Measurements from ENCODE around the gene CDHR3.

DNA sequence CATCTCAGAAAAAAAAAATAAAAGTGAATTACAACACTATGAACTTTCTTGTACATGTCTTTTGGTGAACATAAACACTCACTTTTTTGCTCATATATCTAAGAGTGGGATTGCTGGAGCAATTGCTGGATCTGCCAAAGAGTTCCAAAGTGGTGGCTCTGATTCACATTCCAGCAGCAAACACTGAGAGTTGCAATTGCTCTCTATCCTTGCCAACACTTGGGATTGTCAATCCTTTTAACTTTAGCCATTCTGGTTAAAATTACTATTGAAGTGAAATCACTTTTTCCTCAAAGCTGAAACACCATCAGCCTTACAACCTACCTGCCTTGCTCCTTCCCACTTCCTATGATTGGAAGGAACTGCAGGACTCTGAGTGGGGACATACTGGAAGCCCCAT lies 70.7 kb downstream of the CDHR3 start:
- TF ChIP-seq, protein P1, sequence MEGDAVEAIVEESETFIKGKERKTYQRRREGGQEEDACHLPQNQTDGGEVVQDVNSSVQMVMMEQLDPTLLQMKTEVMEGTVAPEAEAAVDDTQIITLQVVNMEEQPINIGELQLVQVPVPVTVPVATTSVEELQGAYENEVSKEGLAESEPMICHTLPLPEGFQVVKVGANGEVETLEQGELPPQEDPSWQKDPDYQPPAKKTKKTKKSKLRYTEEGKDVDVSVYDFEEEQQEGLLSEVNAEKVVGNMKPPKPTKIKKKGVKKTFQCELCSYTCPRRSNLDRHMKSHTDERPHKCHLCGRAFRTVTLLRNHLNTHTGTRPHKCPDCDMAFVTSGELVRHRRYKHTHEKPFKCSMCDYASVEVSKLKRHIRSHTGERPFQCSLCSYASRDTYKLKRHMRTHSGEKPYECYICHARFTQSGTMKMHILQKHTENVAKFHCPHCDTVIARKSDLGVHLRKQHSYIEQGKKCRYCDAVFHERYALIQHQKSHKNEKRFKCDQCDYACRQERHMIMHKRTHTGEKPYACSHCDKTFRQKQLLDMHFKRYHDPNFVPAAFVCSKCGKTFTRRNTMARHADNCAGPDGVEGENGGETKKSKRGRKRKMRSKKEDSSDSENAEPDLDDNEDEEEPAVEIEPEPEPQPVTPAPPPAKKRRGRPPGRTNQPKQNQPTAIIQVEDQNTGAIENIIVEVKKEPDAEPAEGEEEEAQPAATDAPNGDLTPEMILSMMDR (IDR thresholded peaks at IDR 0.05), result no peak
- TF ChIP-seq, protein P2, sequence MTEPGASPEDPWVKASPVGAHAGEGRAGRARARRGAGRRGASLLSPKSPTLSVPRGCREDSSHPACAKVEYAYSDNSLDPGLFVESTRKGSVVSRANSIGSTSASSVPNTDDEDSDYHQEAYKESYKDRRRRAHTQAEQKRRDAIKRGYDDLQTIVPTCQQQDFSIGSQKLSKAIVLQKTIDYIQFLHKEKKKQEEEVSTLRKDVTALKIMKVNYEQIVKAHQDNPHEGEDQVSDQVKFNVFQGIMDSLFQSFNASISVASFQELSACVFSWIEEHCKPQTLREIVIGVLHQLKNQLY (CRISPR knock-in tag; IDR thresholded peaks at IDR 0.05), result no peak
- TF ChIP-seq NFE2L1 (CRISPR knock-in tag; IDR thresholded peaks at IDR 0.05) (no peak), TCF7 (CRISPR knock-in tag; IDR thresholded peaks at IDR 0.05; ENCODE audit: low read depth) (no peak), NFYB (CRISPR knock-in tag; conservative IDR thresholded peaks at IDR 0.05; ENCODE audit: low read depth) (no peak), EMX1 (CRISPR knock-in tag; IDR thresholded peaks at IDR 0.05) (no peak), ATF1 (CRISPR knock-in tag; IDR thresholded peaks at IDR 0.05) (no peak), CBFB (CRISPR knock-in tag; IDR thresholded peaks at IDR 0.05; ENCODE audit: low read depth) (no peak), SOX15 (CRISPR knock-in tag; IDR thresholded peaks at IDR 0.05) (no peak), SMAD4 (CRISPR knock-in tag; IDR thresholded peaks at IDR 0.05) (no peak), ZNF138 (CRISPR knock-in tag; conservative IDR thresholded peaks at IDR 0.05) (no peak), TP53 (CRISPR knock-in tag; IDR thresholded peaks at IDR 0.05) (no peak)
- TF ChIP-seq, protein P3, sequence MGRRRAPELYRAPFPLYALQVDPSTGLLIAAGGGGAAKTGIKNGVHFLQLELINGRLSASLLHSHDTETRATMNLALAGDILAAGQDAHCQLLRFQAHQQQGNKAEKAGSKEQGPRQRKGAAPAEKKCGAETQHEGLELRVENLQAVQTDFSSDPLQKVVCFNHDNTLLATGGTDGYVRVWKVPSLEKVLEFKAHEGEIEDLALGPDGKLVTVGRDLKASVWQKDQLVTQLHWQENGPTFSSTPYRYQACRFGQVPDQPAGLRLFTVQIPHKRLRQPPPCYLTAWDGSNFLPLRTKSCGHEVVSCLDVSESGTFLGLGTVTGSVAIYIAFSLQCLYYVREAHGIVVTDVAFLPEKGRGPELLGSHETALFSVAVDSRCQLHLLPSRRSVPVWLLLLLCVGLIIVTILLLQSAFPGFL (CRISPR knock-in tag; IDR thresholded peaks at IDR 0.05; ENCODE audit: borderline replicate concordance), result no peak
- TF ChIP-seq, protein P4, sequence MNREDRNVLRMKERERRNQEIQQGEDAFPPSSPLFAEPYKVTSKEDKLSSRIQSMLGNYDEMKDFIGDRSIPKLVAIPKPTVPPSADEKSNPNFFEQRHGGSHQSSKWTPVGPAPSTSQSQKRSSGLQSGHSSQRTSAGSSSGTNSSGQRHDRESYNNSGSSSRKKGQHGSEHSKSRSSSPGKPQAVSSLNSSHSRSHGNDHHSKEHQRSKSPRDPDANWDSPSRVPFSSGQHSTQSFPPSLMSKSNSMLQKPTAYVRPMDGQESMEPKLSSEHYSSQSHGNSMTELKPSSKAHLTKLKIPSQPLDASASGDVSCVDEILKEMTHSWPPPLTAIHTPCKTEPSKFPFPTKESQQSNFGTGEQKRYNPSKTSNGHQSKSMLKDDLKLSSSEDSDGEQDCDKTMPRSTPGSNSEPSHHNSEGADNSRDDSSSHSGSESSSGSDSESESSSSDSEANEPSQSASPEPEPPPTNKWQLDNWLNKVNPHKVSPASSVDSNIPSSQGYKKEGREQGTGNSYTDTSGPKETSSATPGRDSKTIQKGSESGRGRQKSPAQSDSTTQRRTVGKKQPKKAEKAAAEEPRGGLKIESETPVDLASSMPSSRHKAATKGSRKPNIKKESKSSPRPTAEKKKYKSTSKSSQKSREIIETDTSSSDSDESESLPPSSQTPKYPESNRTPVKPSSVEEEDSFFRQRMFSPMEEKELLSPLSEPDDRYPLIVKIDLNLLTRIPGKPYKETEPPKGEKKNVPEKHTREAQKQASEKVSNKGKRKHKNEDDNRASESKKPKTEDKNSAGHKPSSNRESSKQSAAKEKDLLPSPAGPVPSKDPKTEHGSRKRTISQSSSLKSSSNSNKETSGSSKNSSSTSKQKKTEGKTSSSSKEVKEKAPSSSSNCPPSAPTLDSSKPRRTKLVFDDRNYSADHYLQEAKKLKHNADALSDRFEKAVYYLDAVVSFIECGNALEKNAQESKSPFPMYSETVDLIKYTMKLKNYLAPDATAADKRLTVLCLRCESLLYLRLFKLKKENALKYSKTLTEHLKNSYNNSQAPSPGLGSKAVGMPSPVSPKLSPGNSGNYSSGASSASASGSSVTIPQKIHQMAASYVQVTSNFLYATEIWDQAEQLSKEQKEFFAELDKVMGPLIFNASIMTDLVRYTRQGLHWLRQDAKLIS (CRISPR knock-in tag; IDR thresholded peaks at IDR 0.05; ENCODE audit: borderline replicate concordance), result no peak
